GM19463 (cell line): ENCODE results near the gene SPAST.
"Not testable (repeated sequence)": the region's sequence is repeated elsewhere in the genome, so short reads cannot be mapped to it uniquely, and the experiment has no call there.

Experiments used
- ATAC-seq: cut with Tn5 transposase; IDR thresholded peaks from one replicate; pipeline ENCODE4 v1.9.1; 2021; ENCODE audit warnings: mild to moderate bottlenecking, moderate library complexity; ENCODE audit not compliant: unreplicated experiment

Gene SPAST, protein sequence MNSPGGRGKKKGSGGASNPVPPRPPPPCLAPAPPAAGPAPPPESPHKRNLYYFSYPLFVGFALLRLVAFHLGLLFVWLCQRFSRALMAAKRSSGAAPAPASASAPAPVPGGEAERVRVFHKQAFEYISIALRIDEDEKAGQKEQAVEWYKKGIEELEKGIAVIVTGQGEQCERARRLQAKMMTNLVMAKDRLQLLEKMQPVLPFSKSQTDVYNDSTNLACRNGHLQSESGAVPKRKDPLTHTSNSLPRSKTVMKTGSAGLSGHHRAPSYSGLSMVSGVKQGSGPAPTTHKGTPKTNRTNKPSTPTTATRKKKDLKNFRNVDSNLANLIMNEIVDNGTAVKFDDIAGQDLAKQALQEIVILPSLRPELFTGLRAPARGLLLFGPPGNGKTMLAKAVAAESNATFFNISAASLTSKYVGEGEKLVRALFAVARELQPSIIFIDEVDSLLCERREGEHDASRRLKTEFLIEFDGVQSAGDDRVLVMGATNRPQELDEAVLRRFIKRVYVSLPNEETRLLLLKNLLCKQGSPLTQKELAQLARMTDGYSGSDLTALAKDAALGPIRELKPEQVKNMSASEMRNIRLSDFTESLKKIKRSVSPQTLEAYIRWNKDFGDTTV

DNA sequence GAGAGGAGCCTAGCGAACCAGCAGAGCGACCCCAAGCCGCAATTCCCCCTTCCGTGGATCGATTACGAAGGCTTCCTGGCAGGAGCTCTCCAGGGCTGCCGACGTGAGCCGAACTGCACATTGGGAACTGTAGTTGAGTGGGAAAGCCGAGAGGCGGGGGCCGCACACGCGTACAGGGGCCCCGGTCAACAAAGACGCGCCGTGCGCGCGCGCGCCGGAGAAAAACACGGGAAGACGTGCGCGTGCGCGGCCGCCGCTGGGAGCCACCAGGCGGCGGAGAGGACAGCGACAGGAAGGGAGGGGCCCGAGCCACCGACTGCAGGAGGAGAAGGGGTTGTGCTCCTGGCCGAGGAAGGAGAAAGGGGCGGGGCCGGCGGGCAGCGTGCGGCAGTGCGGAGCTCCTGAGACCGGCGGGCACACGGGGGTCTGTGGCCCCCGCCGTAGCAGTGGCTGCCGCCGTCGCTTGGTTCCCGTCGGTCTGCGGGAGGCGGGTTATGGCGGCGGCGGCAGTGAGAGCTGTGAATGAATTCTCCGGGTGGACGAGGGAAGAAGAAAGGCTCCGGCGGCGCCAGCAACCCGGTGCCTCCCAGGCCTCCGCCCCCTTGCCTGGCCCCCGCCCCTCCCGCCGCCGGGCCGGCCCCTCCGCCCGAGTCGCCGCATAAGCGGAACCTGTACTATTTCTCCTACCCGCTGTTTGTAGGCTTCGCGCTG, at the start of gene SPAST:
TSS of gene SPAST (plus strand) at position 247 of the 711 bp plus-strand sequence. CDS start at position 523, 276 bp downstream.
- ATAC-seq, result peak; percentile 96

DNA sequence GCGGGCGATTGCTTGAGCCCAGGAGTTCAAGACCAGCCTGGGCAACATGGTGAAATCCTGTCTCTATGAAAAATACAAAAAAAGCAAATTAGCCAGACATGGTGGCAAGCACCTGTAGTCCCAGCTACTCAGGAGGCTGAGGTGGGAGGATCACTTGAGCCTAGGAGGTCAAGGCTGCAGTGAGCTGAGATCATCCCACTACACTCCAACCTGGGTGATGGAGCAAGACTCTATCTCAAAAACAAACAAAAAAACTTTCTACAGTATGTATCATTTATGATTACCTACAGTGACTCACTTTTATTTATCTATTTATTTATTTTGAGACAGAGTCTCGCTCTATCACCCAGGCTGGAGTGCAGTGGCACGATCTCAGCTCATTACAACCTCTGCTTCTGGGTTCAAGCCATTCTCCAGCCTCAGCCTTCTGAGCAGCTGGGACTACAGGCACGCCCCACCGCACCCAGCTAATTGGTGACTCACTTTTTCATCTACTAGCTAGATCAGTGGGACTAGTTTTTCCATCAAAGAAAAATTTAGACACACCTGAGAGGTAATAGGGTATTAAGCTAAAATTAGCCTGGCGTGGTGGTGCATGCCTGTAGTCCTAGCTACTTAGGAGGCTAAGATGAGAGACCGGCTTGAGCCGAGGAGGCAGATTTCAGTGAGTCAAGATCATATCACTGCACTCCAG, 44.4 kb upstream of the SPAST start:
- not testable (repeated sequence) for ATAC-seq

DNA sequence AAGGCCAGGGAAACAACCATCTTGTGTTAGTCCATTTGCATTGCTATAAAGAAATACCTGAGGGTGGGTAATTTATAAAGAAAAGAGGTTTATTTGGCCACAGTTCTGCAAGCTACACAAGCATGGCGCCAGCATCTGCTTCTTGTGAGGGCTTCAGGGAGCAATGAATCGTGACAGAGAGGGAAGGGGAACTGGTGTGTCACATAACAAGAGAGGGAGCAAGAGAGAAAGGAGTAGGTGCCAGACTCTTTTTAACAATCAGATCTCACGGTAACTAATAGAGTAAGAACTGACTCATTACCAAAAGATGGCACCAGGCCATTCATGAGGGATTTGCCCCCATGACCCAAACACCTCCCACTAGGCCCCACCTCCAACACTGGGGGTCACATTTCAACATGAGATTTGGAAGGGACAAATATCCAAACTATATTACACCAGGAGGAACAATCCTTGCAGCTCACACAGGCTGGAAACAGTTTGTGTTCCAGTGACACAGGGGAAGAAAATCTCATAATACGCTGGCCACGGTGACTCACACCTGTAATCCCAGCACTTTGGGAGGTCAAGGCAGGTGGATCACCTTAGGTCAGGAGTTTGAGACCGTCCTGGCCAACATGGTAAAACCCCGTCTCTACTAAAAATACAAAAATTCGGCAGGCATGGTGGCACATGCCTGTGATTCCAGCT, 29.0 kb upstream of the SPAST start:
- not testable (repeated sequence) for ATAC-seq

DNA sequence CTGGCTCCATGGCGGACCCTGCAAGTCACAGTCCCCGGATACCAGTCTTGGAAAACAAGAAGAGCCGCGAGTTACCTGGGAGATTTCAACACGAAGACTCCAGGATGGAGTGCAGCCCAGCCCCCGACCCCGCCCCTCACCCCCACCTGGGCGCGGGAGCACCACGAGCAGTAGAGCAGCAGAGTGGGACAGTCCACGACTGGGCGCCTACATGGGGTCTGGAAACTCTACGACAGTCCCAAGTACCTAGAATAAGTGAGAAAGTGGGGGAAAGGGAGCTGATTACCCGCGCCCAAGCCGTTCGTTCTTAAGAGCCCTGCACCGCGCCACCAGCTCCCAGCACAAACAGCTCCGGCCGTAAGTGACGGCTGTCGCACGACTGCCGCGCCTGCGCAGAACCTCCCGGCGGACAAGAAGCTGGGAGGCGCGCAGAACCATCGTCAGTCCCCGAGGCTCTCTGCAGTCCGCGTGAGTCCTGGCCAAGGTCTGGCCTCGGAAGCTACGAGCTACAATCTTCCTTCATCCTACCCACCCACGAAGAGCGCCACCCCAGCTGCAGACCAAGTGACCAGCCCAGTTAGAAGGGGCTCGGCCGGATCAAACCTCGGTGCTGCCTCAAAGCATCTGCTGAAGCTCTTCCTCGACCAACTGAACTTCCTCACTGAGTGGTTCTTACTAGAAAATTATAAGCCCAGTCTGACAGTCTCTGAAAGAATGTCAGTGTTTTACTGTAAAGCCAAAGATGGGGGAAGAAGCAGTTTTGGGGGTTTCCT, 23.7 kb upstream of the SPAST start, which contains the start of gene DPY30:
TSS of gene DPY30 (minus strand) at position 359 of the 773 bp plus-strand sequence. CDS start at position 10, 349 bp downstream.
- ATAC-seq, result peak; percentile 91

DNA sequence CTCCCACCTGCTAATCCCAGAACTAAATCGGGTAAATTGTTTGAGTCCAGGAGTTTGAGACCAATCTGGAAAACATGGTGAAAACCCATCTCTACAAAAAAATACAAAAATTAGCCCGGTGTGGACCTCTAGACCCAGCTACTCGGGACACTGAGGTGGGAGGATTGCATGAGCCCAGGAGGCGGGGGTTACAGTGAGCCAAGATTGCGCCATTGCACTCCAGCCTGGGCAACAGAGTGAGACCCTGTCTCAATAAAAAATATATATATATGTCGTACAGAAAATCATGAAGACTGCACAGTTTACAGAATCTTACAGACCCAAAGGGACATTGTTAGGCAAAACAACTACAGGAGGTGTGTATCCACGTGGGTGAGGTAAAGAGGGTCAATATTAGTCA, 19.8 kb upstream of the SPAST start:
- no peak for ATAC-seq

DNA sequence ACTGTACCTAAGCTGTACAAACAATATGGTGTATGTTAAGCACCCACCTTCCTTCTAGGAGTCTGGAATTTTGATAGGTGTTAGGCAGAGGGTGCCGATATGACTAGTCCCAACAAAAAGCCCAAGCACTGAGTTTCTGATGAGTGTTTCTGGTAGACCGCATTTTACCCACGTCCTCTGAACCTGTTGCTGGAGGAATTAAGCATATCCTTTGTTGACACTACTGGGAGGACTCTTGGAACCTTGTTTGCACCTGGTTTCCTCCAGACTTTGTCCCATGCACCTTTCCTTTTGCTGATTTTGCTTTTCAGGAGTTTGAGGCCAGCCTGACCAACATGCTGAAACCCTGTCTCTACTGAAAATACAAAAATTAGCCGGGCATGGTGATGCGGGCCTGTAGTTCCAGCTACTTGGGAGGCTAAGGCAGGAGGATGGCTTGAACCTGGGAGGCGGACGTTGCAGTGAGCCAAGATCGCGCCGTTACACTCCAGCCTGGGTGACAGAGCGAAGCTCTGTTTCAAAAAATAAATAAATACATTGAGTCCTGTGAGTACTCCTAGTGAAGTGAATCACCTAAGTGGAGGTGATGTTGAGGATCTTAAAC, 11.4 kb upstream of the SPAST start:
- ATAC-seq, result no peak

DNA sequence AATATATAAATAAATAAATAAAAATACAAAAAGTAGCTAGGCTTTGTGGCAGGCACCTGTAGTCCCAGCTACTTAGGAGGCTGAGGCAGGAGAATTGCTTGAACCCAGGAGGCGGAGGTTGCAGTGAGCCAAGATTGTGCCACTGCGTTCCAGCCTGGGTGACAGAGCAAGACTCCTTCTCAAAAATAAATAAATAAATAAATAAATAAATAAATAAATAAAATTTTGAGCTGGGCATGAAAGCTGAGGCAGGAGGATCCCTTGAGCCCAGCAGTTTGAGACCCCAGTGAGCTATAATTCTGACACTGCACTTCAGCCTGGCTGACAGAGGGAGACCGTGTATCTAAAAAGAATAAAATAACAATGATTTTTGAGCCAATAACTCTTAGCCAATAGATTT, 8.8 kb upstream of the SPAST start:
- not testable (repeated sequence) for ATAC-seq

DNA sequence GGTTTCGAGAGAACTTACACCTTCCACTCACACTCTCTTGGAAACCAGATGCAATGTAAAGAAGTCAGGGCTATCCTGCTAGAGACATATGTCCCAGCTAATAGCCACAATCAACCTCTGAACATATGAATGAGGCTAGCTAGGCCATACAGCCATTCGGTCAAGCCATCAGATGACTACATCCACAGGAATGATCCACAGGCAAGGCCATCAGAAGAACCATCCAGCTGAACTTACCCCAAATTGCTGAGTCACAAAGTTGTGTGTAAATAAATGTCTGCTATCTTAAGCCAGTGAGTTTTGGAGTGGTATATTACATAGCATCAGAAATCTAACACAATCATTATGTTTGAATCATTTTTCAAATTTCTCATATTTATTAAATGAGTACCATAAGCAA, 5.2 kb upstream of the SPAST start:
- ATAC-seq, result no peak

DNA sequence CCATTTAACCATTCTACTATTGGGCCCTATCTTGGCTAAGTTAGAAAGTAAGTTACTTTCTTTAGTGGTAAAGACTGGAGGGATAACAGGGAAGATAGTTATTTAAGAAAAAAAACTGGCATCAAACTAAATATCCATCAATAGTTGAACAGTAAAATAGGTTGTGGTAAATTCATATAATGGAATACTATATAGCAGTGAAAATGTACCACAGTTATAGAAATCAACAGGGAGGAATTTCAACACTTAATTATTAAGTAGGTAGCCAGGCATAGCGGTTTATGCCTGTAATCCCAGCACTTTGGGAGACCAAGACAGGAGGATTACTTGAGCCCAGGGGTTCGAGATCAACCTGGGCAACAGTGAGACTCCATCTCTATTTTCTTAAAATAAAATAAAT, 3.1 kb upstream of the SPAST start:
- no peak for ATAC-seq

DNA sequence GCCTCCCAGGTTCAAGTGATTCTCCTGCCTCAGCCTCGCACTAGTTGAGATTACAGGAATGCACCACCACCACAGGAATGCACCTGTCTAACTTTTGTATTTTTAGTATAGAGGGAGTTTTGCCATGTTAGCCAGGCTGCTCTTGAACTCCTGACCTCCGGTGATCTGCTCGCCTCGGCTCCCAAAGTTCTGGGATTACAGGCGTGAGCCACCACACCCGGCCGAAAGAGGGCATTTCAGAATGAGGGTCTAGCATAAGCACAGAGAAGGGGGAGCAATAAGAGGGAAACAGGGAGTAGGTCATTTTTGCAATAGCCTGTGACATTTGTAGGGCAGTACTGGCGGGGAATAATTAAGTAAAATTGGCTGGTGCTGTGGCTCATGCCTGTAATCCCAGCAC, 1.9 kb upstream of the SPAST start:
- no peak for ATAC-seq

DNA sequence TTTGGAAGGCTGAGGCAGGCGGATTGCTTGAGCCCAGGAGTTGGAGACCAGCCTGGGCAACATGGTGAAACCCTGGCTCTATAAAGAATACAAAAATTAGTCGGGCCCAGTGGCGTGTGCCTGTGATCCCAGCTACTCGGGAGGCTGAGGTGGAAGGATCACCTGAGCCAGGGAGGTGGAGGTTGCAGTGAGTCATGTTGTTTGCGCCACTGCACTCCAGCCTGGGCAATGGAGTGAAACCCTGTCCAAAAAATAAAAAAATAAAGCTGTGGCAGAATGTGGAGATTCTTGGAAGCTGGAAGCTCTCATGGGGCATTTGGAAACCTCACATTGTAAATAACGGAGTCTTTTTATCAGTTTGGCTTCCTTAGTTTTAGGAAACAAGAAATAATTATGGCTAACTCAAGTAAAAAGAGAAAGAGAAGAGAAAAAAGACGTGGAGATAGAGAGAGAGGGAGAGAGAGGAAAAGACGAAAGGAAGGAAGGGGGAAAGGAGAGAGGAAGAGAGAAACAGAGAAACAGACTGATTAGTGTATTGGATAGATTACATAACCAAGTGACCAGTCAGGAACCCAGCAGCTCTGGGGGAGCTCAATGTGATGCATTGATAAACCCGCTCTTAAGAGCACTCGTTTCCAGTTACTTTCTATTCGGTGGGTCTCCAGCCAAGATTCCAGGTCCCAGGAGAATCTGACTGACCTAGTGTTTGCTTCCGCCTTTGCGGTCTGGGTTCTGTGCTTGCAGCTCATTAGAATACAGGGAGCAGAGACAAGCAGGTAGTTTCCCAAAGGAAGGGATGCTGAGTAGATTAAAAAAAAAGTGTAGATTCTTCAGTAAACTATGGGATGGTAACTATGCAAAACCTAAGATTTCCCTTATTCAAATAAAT, 1.1 kb upstream of the SPAST start:
- no peak for ATAC-seq

DNA sequence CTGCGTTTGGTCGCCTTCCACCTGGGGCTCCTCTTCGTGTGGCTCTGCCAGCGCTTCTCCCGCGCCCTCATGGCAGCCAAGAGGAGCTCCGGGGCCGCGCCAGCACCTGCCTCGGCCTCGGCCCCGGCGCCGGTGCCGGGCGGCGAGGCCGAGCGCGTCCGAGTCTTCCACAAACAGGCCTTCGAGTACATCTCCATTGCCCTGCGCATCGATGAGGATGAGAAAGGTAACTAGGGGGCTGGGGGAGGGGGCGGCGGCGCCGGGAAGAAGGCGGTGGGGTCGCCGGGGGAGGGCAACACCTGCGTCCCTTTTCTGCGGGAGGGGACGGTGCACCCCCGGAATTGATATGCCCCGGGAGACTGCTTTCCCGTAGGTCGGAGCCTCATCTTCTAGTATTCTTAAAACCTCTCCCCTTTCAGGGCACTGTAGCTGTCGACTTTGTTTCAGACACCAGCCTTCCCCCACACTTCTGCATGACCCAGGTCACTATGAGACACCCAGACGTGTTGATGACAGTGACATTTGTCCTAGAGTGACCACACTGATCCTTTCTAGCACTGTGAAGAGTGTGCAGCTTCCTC, 755 bp downstream of the SPAST start:
- no peak for ATAC-seq

DNA sequence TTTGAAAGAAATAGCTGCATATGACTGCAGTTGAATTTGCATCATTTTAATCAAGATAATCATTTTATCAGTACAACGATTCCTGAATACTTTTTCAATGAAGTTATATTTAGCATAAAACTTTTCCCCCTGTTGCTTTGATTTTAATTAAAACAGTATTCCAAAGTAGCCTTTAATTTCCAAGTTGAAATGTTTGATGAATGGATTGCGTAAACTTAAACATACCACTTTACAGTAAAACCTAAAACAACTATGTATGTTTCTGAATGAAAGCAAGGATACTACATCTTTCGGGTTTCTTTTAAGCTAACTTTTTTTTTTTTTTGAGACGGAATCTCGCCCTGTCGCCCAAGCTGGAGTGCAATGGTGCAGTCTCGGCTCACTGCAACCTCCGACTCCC, 1.4 kb downstream of the SPAST start:
- no peak for ATAC-seq

DNA sequence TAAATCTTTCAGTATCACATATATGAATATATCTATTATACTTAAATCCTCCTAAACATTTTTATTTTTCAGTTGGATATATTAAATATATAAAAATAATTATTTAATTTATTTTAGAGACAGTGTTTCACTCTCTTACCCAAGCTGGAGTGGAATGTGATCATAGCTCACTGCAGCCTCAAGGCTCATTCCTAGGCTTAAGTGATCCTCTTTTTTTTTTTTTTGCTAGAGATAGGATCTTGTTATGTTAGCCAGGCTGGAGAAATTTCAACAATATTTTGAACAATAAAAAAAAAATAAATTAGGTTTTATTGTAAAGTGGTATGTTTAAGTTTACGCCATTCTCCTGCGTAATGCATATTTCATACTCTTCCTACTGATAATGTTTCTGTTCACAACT, 4.2 kb downstream of the SPAST start:
- ATAC-seq, result no peak

DNA sequence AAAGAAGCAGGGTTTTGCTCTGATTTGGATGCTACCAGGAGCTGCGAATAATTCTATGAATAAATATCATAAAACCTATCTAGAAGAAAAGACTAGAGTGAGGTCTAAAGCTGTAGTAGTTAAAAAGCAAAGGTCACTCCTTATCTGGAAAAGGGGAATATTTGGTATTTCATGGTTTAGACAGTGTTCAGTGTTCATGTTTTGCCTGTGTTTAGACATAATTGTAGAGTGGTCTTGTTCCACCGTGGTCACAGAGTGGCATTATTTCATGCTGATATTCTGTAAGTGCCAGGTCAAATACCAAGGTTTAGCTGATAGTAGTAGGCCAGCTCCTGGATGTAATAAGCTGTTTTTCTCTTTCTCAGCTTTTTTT, 10.8 kb downstream of the SPAST start:
- ATAC-seq, result no peak

DNA sequence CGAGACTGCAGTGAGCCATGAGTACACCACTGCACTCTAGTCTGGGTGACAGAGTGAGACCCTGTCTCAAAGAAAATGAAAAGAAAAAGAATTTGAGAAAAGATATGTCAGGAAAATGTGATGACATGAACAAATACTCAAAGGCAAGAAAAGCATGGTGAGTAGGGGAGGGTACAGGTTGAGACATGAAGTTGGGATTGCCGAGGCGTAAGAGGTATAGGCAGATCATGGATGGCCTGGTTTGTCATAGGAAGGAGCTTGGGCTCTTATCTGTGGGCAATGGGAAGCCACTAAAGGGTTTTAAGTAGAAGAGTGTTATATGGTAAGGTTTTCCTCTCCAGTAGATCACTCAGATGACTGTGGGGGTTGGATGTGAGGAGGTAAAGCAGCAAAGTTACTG, 32.3 kb downstream of the SPAST start:
- ATAC-seq, result no peak

DNA sequence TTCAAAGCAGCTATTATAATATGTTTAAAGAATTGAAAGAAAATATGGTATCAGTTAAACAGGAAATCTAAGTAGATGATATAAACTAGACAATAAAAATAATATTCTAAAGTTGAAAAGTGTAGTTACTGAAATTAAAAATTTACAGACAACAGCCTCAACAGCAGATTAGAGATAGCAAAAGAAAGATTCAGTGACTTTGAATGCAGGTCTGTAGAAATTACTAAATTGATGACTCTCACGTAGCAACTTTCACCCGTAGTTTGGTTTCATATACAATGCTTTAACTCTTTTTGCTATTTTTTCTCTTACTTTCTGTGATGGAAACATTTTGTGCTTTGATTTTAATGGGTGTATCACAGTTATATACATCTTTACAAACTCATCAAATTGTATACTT, 44.8 kb downstream of the SPAST start:
- ATAC-seq, result no peak

DNA sequence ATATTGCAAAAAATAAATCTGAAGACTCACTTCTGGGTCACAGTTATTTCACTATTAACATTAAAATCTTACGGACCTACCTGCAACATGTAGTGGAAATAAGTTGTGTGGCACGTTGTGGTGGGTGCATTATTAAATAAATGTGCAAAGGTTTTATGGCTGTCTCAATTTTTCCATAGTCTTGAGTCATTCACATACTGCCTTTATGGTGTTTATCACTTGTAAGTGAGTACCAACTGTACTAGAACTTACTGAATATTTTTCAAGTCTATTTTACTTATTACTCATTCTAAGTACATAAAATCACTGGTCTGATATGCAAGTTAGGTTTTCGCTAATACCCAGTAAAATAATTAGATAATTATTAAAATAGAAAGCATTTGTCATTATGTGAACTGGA, 54.7 kb downstream of the SPAST start:
- no peak for ATAC-seq
